ENCODE measurements around the gene RTKN. TPM values are rescaled to one million over a fixed set of nuclear protein-coding genes. Genes with fewer than 3 reads are reported as not detected.

RTKN gene
- total and polyA plus RNA-seq, 2 of the 13 experiments (the other 11 are each of a cell fraction or from before 2014, with no cell fraction given) = 159 to 166 TPM

GRCh38 chr2:74447230-74447999 lies 5.7 kb upstream of the RTKN start (continued):
- TF ChIP-seq, protein P1, sequence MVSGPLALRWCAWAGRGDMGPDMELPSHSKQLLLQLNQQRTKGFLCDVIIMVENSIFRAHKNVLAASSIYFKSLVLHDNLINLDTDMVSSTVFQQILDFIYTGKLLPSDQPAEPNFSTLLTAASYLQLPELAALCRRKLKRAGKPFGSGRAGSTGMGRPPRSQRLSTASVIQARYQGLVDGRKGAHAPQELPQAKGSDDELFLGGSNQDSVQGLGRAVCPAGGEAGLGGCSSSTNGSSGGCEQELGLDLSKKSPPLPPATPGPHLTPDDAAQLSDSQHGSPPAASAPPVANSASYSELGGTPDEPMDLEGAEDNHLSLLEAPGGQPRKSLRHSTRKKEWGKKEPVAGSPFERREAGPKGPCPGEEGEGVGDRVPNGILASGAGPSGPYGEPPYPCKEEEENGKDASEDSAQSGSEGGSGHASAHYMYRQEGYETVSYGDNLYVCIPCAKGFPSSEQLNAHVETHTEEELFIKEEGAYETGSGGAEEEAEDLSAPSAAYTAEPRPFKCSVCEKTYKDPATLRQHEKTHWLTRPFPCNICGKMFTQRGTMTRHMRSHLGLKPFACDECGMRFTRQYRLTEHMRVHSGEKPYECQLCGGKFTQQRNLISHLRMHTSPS (CRISPR knock-in tag; IDR thresholded peaks at IDR 0.05; ENCODE audit: low read depth) = peak; percentile 42; the same call in 1 of the 2 replicates
- TF ChIP-seq KAT7 (CRISPR knock-in tag; IDR thresholded peaks at IDR 0.05; ENCODE audit: borderline replicate concordance) (no peak), ZFAT (CRISPR knock-in tag; conservative IDR thresholded peaks at IDR 0.05) (no peak), PITX1 (CRISPR knock-in tag; IDR thresholded peaks at IDR 0.05) (peak; percentile 66), ZNF776 (CRISPR knock-in tag; IDR thresholded peaks at IDR 0.05) (no peak), MXD4 (CRISPR knock-in tag; IDR thresholded peaks at IDR 0.05) (no peak; the same call in 1 of the 2 replicates), HMGA1 (CRISPR knock-in tag; conservative IDR thresholded peaks at IDR 0.05) (no peak), ATRX (CRISPR knock-in tag; IDR thresholded peaks at IDR 0.05; ENCODE audit: borderline replicate concordance) (no peak), TBX2 (CRISPR knock-in tag; IDR thresholded peaks at IDR 0.05; ENCODE audit: borderline replicate concordance) (peak; percentile 48; the same call in 1 of the 2 replicates), RARG (CRISPR knock-in tag; IDR thresholded peaks at IDR 0.05; ENCODE audit: low read depth) (no peak), RXRB (CRISPR knock-in tag; IDR thresholded peaks at IDR 0.05; ENCODE audit: borderline replicate concordance) (peak; percentile 48; the same call in 1 of the 2 replicates), HDAC2 (CRISPR knock-in tag; IDR thresholded peaks at IDR 0.05) (peak; percentile 59), ZNF792 (CRISPR knock-in tag; IDR thresholded peaks at IDR 0.05) (0 out of 2 replicates have a peak, but pooled peaks have one; percentile 20), TOE1 (CRISPR knock-in tag; IDR thresholded peaks at IDR 0.05) (0 out of 2 replicates have a peak, but pooled peaks have one; percentile 60), SOX6 (IDR thresholded peaks at IDR 0.05) (no peak), SOX6 (CRISPR knock-in tag; IDR thresholded peaks at IDR 0.05) (peak; percentile 6; the same call in 1 of the 2 replicates), NFAT5 (CRISPR knock-in tag; IDR thresholded peaks at IDR 0.05) (no peak), CBFB (CRISPR knock-in tag; IDR thresholded peaks at IDR 0.05) (no peak)
- TF ChIP-seq, protein P2, sequence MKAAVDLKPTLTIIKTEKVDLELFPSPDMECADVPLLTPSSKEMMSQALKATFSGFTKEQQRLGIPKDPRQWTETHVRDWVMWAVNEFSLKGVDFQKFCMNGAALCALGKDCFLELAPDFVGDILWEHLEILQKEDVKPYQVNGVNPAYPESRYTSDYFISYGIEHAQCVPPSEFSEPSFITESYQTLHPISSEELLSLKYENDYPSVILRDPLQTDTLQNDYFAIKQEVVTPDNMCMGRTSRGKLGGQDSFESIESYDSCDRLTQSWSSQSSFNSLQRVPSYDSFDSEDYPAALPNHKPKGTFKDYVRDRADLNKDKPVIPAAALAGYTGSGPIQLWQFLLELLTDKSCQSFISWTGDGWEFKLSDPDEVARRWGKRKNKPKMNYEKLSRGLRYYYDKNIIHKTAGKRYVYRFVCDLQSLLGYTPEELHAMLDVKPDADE (CRISPR knock-in tag; IDR thresholded peaks at IDR 0.05) = no peak
- TF ChIP-seq, protein P3, sequence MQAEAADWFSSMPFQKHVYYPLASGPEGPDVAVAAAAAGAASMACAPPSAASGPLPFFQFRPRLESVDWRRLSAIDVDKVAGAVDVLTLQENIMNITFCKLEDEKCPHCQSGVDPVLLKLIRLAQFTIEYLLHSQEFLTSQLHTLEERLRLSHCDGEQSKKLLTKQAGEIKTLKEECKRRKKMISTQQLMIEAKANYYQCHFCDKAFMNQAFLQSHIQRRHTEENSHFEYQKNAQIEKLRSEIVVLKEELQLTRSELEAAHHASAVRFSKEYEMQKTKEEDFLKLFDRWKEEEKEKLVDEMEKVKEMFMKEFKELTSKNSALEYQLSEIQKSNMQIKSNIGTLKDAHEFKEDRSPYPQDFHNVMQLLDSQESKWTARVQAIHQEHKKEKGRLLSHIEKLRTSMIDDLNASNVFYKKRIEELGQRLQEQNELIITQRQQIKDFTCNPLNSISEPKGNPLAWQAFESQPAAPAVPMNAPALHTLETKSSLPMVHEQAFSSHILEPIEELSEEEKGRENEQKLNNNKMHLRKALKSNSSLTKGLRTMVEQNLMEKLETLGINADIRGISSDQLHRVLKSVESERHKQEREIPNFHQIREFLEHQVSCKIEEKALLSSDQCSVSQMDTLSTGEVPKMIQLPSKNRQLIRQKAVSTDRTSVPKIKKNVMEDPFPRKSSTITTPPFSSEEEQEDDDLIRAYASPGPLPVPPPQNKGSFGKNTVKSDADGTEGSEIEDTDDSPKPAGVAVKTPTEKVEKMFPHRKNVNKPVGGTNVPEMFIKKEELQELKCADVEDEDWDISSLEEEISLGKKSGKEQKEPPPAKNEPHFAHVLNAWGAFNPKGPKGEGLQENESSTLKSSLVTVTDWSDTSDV (CRISPR knock-in tag; IDR thresholded peaks at IDR 0.05) = no peak
